NCI-H1105 treated with DMSO at 0.1 percent for 48 hours (cell line): ENCODE data around the gene LYSET.
"Not testable (repeated sequence)": the region's sequence is repeated elsewhere in the genome, so short reads cannot be mapped to it uniquely, and the experiment has no call there.

Experiments
- DNase-seq: peaks from one replicate; lab custom pipeline; 2025; lab: John Stamatoyannopoulos, UW

The LYSET gene

GRCh38 chr14:93223565-93223964, 38.4 kb downstream of the LYSET start:
- DNase-seq, result no peak

DNA sequence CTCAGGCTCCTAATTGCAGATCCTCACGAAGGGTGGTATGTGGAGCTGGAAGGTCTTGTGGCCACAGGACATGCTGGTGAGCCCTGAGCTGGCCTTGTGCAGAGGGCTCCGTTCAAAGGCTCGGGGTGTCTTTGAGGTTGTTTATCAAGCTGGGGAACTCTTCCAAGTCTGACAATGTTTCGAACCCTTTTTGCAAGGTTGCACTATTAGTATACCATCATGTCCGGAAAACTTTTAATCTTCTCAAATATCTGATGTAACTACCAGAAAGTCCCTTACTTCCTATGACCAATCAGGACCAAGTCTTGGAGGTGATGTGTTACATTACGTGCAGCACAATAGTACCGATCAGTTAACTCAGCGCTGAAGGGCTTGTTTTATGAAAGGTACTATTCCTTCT, 43.4 kb downstream of the LYSET start:
- DNase-seq, result no peak

GRCh38 chr14:93230539-93230938, 45.4 kb downstream of the LYSET start:
- DNase-seq, result no peak

- DNase-seq, result peak; percentile 50
Measured at GRCh38 chr14:93231129-93231979, 46.2 kb downstream of the LYSET start.

DNA sequence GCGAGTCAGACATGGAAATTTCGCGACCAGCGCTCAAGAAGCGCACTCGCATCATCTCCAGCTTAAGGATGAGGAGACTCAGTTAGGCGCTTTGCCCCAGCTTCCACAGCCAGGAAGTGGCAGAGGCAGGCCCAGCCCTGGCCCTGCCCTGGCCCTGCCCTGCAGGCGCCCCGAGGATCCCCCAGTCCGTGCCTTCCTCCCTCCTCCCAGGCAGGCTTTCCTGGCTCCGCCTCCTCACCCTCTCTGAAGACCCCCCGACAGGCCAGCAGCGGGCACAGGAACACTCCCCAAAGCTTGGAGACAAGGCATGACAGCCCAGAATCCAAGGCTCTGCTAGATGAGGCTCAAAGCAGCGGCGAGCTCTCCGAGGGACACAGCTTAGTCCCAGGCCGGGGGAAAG, 47.0 kb downstream of the LYSET start:
- DNase-seq, result no peak

DNA sequence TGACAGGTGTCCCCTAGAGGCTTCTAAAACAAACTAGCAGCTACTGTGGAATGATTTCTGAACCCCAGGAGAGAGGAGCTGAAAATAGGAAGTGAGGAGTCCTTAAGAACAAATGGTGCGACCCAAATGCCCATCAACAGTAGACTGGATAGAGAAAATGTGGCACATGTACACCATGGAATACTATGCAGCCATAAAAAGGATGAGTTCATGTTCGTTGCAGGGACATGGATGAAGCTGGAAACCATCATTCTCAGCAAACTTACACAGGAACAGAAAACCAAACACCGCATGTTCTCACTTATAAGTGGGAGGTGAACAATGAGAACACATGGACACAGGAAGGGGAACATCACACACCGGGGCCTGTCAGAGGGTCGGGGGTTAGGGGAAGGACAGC, 48.0 kb downstream of the LYSET start:
- DNase-seq, result not testable (repeated sequence)

GRCh38 chr14:93234798-93235197, 49.7 kb downstream of the LYSET start:
- DNase-seq, result no peak
